CD4-positive, alpha-beta T cell treated with Interferon gamma for 1 hour (primary cell): Measurements from ENCODE around the gene IFITM10.
"Not testable (repeated sequence)": the region's sequence is repeated elsewhere in the genome, so short reads cannot be mapped to it uniquely, and the experiment has no call there.

ENCODE experiments used
- DNase-seq: peaks from one replicate; pipeline ENCODE4 v3.0.0-alpha.2; 2020

The IFITM10 gene

GRCh38 chr11:1688336-1688947 is 62.0 kb downstream of the IFITM10 start:
- DNase-seq: not testable (repeated sequence)

- DNase-seq: not testable (repeated sequence)
Observed at GRCh38 chr11:1686220-1686619, 64.2 kb downstream of the IFITM10 start.

- DNase-seq: not testable (repeated sequence)
Observed at GRCh38 chr11:1684886-1685874, 65.2 kb downstream of the IFITM10 start.

- DNase-seq: not testable (repeated sequence)
Observed at GRCh38 chr11:1683904-1684572, 66.4 kb downstream of the IFITM10 start.

- DNase-seq: not testable (repeated sequence)
Observed at GRCh38 chr11:1683216-1683615, 67.2 kb downstream of the IFITM10 start.
